OCI-M2 (cell line): Measurements from ENCODE around the gene RXRB.
"Not testable (repeated sequence)": the region's sequence is repeated elsewhere in the genome, so short reads cannot be mapped to it uniquely, and the experiment has no call there.

ENCODE experiments used
- DNase-seq: peaks from one replicate; lab custom pipeline; 2025; ENCODE audit not compliant: unreplicated experiment; lab: John Stamatoyannopoulos, UW

The RXRB gene

GRCh38 chr6:33200219-33201146 is at the start of gene RXRB, which contains the start of gene SLC39A7:
RXRB (minus strand) TSS chr6:33200665; CDS start chr6:33200476, 189 bp downstream.
SLC39A7 (plus strand) TSS chr6:33200867; CDS start chr6:33201246, 379 bp downstream.
- peak; percentile 93 for DNase-seq

GRCh38 chr6:33249732-33250630 is 49.5 kb upstream of the RXRB start:
- DNase-seq = no peak

DNA sequence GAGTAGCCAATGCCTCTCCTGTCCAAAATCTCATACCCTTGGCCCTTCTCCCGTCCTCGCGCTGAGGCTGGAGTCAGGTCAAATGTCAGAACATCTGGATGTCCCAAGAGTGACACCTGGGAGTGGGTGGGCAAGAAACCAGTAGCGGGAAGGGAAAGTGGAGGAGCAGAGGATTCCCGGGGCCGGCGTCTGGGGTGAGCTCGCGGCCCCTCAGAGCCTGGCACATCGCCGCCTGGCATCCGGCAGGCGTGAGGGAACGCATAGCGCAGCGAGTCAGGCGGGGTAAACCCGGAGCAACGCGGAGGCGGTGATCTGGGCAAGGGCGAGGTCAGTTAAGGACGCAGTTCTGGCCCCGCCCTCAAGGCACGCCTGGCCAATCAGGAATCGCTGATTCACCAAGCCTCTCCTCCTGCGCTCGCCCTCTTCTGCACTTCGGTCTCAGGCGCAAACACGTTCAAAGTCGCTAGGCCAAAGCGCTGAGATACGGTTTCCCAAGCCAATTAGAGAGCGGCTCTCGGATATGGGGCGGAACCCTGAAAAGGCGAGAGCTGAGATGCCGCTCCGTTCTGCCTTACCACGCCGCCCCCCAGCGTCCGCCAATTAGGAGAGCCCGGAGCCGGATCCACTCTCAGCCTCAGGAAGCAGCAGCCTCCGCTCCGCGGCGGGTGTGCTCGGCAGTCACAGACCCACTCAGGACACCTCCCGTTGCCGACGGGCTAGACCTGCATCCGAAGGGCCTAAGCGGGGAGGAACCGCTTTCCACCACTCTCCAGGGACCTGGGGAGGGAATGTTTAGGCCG is 48.7 kb upstream of the RXRB start:
- peak; percentile 95 for DNase-seq

DNA sequence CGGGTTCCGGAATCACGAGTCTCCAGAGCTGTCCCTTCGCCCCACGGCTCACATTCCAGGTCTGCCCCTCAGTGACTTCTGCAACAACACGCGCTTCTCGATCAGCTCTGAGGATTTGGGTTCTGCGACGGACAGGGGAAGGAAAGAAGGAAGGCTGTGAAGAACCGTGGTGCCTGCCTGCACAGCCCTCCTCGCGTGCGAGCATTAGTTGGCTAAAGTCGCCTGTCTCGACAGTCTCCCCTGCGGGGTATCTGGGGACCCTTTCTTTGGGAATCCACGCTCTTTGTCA is 48.1 kb upstream of the RXRB start:
- DNase-seq = no peak

DNA sequence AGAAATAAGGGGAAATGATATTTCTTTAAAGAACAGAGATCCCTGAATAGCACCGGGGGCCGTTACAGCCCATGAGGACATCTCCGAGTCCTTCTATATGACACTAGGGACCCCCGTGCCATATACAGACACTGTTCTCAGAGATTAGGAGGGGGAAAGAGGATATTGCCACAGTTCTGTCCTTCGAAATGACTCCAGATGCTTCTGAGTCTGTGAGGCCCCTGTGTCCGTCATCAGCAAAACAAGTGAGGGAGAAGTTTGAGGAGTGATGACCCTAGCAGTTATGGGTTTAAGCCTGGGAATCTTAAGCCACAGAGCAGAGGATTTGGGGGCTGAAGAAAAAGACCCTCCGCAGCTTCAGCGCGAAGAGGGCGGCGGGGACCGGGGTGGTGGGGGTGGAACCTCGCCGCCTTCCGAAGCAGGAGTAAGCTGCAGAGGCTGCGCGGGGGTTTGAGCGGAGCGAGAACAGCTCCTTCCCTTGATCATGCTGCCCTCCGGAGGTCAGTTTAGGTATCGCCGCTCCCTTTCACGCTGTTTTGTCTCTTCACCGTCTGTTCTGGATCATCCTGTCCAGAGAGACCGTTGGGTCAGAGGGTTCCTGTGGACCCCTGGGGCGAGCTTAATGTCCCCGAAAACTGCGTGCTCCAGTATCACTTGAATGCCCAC is 47.6 kb upstream of the RXRB start:
- peak; percentile 97 for DNase-seq

- DNase-seq = no peak
Observed at GRCh38 chr6:33243476-33243875, 43.0 kb upstream of the RXRB start.

GRCh38 chr6:33241968-33242367 is 41.5 kb upstream of the RXRB start:
- no peak for DNase-seq

- DNase-seq = no peak
Observed at GRCh38 chr6:33237741-33238140, 37.3 kb upstream of the RXRB start.

GRCh38 chr6:33236852-33237251 is 36.4 kb upstream of the RXRB start:
- DNase-seq = no peak

DNA sequence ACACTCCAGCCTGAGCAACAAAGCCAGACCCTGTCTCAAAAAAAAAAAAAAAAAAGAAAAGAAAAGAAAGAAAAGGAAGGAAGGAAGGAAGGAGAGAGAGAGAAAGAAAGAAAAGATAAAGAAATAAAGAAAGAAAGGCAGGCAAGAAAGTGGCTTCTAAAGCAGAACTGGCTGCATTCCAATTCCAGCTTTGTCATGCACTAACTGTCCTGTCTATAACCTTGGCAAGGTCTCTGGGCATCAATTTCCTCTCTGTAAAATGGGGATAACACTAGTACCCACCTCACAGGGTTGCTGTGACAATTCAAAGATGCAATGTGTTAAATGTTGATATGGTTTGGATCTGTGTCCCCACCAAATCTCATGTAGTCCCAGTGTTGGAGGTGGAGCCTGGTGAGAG is 35.9 kb upstream of the RXRB start:
- no peak for DNase-seq

DNA sequence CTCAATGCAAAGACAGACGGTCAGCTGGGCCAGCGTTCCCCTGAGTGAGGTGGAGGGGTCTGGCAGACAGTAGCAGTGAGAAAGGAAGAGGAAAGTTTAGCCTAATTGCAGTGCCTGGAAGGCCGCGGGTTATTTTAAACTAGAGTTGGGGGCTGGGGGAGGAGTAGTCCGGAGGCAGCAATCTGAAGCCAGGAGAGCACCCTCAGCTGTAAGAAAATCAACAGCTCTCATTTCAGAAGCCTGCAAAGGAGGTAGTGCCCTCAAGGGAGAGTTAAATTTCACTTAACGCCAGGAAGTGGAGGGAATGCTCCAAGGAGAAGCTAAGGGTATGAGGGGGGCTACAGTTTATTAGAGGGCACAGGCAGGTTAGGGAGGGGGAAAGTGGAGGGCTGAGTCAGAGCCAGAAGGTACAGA is 34.8 kb upstream of the RXRB start:
- DNase-seq = no peak

GRCh38 chr6:33226503-33227120 is 26.1 kb upstream of the RXRB start:
- not testable (repeated sequence) for DNase-seq

DNA sequence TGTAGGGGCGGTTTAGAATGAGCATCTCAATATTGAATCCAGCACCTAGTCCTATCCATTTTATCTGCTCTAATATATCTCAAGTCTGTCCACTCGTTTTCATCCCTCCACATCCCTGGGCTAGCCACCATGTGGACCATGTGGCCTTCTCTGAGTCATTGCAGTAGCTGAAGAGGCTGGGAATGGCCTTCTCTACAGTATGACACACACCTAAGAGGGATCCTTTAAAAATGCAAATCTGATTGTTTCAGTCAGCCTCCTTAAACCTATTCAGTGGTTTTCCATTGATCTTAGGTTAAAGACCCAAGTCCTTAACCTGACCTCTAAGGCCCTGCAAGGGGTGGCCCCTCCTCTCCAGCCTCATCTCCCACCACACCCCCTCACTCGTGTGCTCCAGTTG is 17.2 kb upstream of the RXRB start:
- no peak for DNase-seq

DNA sequence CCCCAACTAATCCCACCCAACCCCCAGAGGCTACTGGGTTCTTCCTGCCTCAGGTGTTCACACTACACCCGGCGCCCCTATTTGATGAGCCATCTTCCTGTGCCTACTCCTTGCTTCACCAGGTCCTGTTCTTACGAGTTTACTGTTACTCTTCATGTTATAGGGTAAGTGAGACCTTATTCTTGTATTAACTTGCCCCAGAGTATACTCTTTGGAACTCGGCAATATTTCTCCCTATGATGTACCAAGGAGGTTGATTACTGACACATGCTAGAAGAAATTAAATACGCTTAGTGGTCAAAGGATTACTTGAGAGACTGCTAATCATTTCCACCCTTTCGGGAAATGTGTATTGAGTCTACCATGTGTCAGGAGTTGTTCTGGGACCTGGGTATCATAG is 16.8 kb upstream of the RXRB start:
- DNase-seq = no peak

DNA sequence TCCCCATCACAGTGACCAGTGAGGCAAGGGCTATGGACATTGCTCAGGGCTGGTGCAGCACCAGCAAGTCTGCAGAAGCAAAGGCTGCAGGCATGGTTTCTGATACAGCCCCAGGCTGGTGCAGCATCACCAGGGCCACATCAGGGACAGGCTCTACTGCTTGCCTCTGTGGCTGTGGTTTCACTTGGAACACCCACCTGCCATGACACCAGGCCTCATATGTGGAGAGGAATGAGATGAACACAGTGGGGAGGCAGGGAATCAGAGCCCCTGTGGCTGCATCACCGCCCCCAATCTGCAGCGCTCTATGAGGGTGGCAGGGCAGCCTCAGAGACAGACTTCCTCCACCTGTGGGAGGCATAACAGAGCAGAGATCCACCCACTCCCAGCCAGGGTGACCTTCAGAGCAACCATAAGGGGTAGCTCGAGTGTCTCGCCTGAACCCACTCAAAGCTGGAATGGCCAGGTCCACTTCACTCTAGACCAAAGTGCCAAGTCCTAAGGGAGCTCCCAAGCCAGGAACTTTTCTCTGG is 15.7 kb upstream of the RXRB start:
- no peak for DNase-seq

- DNase-seq = no peak
Observed at GRCh38 chr6:33215271-33216116, 15.0 kb upstream of the RXRB start.

DNA sequence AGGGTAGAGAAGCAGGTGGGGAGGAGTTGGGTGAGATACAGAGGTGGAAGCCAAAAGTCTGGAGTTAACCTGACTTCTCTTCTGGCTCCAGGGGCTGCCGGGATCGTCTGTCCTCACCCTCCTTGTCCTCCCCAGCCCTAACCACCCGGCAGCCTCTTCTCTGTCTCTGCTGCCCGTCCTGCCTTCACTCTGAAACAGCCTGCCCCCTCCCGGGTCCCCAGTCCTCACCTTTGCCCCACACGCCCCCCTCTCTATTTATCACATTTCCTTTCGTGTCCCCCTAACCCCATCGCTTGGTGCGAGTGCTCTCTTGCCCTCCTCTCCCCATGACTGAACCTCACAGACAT is 13.5 kb upstream of the RXRB start:
- no peak for DNase-seq

GRCh38 chr6:33213166-33213988 is 12.9 kb upstream of the RXRB start:
- no peak for DNase-seq
